Activated CD4-positive, CD25-positive, alpha-beta regulatory T cell treated with anti-CD3 and anti-CD28 coated beads, Interleukin-2, amount 50 U/mL, for 16 hours (primary cell): ENCODE measurements around the gene TMEM240.
"Not testable (repeated sequence)": the region's sequence is repeated elsewhere in the genome, so short reads cannot be mapped to it uniquely, and the experiment has no call there.

Source experiments
- DNase-seq: peaks from one replicate; pipeline ENCODE4 v3.0.0-alpha.2; 2020; ENCODE audit warnings: low read depth, low spot score

The TMEM240 gene

DNA sequence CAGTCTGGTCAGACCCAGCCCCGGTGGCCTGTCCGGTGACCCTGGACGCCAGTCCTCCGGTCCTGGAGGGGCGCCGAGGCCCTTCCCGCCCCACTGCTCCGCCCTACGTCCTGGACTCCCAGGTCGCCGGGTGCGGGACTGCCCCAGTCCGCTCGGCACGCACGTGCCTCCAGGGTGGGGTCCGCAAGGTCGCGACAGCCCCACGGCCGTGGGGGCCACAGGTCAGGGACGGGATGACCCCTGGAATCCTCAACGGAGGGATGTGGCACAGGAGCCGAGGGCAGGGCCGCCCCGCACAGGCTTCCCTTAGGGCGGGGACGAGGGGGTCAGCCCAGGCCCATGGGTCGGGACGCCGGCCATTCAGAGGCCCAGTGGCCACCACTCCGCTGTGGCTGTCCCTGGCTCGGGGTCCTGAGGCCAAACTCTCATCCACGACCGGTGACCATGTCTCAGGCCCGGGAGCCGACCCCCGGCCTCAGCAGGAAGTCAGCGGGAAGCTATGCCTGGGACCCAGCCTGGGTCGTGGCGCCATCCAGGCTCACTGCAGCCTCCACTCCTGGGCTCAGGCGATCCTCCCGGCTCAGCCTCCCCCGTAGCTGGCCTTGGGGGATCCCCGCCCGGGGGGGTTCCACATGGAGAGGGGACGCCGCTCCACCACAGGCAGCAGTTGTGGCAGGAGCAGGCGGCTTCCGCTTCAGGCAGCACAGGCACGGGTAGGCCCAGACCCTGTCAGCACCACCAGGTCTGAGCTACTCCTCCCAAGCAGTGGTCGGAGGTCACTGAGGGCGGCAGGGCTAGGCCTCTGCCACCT is 599 bp upstream of the TMEM240 start:
- no peak for DNase-seq

DNA sequence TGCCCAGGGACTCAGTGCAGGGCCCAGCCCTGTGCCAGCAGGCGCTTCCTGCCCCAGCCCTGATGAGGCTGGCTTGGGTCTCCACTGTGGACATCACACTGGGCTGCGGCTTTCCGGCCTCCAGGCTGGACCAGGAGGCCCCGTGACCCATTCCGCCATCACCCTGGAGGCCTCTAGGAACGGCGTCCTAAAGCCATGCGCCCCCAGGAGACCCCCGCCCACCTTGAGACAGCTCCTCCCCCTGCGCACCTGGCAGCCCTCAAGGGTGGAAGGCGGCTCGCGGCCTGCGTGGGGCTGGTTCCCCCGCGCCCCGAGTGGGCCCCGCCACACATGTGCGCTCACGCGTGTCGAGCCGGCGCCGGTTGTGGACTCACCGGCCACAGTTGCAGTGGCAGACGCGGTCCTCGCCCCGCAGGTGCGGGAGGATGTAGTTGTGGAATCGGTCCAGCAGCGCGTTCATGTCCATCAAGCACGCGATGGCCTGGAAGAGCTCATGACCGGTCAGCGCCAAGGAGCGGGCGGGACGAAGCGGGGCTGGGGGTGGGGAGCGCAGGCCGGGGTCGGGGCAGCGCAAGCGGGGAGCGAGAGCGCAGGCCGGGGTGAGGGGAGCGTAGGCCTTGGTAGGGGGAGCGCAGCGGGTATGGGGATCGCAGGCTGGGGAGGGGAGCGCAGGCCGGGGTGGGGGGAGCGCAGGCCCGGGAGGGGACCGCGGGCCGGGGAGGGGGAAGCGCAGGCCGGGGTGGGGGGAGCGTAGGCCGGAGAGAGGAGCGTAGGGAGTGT is 924 bp downstream of the TMEM240 start:
- no peak for DNase-seq

DNA sequence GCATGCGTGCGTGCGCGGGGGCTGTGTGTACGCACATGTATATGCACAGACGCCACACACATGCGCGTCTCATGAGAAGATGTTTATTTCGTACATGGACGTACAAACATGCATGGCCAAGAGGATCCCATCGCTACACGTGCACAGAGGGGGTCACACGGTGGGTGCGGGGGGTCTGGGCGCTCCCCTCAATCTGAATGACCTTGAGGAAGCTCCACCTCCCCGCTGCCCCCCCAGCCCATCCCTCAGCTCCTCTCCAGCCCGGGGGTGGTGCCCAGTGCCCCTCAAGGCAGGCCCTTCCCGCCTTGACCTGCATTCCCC is 1.5 kb downstream of the TMEM240 start:
- DNase-seq: no peak

DNA sequence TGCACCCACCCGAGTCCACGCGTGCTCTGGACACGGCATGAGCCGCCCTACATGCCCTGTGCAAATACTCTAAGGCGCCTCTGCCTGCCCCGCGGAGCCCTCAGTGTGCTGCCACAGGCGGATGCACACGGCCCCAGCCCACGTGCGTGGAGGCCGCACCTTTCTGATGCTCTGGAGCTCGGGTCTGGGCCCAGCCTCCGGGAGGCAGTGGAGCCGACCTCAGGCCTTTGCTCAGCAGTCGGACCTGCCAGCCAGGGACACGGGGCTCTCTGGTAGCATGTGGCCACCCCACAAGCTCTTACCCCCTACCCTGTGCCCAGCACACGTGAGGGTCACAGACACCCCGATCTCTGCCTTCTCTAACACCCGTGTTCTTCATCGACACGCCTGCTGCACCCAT is 2.1 kb downstream of the TMEM240 start:
- no peak for DNase-seq

DNA sequence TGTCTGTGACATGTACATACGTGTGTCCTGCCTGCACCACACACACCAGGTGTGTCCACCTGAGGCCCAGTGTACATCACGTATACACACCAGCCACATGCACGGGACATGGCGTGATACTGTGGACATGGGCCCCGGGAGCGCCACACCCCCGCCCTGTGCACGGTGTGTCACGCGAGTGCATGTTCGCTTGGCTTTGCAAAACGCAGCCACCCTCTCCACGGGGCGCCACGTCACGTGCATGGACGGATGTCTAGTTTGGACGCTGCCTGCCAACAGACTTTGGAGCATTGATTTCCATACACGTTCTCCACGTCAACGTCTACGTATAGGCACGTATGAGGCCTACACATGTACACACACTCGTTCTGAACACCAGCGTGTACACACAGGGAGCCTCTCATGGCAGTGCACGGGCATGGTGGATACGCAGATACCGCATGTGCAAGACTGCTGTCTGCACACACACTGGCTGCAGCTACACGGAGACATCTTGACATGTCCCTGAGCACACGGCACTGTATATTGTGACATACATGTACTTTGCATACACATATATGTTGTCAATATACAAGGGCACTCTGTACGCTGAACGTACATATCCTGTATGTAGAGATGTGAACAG is 2.7 kb downstream of the TMEM240 start:
- no peak for DNase-seq

DNA sequence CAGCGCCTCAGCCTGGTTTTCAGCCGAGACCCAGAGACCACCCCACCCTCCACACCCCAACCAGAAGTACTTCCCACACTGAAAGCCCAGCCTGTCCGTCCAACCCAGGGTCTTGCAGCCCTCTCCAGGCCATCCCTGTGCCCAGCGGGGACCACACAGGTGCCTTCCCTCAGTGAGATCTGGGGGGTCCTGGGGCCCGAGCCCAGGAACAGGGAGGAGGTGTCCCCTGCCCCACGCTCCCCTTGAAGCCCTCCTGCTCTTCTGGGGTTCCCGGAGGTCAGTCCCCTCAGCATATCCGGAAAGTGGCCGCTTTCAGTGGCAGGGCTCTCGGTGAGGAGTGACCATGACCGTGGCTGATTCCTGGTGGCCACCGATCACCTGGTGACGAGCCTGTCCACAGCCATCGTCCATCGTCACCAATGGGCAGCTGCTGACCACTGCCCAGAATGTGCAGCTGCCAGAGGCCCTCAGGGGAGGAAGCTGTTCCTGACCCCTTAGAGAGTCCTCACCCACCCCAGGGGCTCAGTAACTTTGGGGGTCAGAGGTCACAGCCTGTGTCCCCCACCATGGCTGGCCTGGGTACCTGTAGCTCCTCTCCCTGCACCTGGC is 3.4 kb downstream of the TMEM240 start:
- no peak for DNase-seq

DNA sequence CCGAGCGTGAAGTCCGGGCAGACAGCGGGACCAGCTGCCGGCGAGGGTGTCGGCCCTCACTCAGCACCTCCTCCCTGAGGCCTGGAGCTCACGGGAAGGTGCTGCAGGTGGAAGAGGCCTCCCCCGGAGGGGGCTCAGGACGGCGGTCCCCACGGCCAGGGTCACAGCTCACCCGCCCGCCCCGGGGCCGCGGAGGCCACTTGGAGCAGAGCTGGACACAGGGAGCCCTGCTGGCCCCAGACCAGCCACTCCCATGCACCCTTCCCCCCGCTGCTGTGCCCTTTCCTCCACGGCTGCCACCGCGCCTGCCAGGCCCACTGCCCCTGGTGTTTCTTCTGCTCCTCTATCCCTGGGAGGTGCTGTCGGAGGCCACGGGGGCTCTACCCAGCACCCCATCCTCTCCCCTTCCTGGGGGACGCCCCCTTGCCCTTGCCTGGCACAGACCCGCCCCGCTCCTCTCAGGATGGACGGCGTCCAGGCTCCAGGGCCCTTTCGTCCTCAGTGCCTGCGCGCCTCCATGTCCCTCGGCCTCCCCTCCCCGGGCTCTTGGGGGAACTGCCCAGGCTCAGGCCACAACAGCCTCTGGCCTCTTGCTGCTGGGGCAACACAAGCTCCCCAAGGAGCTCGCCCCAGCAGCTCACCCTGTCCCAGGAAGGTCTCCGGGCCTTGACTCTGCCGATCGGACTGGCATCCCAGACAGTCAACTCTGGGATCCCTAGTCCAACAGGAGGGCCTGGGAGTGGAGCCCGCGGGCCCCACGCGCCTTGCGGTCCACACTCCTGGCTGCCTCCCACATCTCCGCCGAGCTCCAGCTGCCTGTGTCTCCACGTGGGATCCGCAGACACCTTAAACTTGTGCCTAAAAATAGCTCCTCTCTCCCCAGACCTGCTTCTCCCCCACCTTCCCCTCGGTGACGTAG is 4.1 kb downstream of the TMEM240 start:
- no peak for DNase-seq

DNA sequence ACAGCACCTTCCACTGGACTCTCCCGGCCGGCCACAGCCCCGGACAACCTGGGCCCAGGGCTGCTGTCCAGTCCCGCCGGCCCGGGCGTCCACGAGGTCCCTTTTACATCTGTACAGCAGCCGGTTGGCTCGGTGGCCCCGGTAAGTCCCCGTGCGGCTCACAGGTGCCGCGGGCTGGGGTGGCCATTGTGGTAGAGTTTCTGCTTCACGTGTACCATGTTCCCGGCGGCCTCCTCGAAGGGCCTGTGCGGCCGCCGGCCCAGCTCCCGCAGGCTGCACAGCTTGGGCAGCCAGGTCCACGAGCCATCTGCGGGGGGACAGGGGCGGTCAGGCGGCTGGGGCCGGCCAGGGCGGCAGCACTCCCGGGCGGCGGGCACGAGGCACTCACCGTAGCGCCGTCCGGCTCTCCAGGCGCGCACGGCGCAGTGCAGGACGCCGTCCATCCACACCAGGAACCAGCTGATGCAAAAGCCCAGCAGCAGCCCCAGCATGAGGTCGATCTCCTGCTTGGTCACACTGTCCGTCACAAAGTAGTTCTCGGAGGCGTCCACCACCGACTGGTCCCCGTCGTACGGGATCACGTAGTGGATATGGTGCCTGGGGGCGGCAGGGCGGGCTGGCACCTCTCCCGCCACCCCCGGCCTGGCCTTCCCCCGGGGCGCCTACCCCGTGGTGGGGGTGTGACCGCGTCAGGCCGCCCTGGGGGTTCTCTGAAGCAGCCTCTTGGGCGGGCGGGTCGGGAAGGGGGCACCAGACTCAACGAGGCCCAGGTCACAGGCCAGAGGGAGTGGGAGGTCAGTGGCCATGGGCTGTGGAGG is 5.0 kb downstream of the TMEM240 start:
- DNase-seq: no peak

DNA sequence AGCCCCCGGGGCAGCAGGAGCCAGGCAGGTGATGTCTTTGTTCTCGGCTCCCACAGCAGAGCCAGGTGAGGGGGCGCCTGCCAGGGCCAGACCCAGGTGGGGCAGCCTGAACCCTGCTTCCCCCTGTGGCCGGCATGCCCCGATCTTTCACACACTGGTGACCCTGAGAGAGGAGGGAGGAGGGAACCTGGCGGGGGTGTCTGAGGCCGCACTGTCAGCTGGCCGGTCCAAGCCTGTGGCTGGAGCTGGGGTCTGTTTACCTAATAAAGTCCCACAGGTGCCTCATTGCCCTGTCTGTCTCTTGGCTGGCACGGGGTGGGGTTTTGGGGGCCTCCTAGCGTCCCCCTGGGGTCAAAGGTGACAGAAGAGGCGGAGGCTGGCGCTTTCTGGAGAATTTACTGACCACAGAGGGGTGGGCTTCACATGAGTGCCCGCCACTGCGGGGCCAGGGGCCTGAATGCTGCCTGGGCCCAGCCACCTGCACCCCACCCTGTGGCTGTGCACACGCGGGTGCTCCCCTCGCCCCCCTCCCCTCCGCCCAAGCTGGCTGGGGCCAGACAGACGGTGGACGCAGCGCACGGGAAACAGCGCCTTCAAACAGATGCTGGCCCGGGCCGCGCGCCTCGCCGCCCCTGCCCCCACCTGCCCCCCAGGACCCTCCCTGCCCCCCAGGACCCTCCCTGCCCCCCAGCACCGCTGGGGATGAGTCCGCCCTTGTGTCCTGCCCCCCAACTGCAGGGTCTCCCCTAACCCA is 5.8 kb downstream of the TMEM240 start:
- no peak for DNase-seq

DNA sequence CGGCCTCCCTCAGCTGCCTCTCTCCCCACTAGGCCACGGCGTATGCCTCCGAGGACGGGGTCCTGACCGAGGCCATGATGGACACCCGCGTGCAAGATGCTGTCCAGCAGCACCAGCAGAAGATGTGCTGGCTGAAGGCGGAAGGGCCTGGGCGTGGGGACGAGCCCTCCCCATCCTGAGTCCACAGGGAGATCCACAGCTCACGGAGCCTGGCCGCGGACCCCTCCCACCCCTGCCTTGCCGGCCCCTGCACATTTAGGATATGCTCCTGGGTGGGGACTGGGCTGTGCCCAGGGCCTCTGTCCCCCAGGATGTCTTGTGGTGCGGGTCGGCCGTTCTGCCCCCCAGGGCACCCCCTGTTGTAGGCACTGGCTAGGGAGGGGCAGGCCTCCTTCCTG is 6.5 kb downstream of the TMEM240 start:
- DNase-seq: not testable (repeated sequence)

DNA sequence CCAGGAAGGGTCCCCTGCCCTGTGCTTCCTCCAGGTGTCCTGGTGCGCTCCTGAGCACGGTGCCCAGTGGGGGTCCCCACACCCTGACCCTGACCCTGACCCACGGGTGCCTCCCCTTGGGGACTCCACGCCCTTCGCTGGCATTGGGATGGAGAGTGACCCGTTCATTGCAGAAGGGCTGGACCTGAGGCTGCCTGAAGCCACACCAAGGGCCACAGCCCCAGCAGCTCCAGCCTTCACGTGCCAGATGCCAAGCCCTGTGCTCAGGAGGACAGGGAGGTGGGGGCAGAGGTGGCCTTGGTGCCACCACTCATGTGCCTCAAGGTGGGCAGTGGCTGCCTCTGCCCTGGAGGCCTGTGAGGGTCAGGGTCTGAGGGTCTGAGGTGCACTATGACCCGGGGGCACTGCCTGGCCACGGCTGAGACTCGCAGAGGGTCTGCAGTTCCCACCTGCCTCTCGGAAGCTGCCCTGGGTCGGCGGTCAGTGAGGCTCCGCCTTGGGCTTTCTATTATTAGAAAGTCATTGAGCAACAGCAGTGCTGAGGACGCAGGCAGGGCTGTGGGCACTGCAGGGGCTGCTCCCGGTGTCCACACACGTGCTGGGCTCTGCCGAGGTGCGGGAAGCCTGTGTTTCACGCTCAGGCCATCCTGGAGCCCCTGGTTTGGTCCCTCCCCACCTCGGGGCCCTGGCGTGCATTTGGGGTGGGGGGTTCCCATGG is 7.1 kb downstream of the TMEM240 start:
- DNase-seq: not testable (repeated sequence)

DNA sequence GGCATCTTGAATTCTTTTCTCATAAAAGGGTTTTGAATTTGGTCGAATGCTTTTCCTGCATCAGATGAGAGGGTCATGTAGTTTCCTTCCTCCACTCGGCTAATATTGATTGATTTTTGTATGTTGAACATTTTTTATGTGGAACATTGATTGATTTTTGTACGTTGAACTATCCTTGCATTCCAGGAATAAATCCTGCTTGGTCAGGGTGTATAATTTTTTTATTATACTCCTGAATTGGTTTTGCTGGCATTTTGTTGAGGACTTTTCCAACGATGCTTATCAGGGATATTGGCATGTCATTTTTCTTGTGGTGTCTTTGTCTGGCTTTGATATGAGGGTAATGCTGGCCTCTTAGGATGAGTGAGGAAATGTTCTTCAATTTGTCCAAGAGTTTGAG is 8.5 kb downstream of the TMEM240 start:
- DNase-seq: no peak

DNA sequence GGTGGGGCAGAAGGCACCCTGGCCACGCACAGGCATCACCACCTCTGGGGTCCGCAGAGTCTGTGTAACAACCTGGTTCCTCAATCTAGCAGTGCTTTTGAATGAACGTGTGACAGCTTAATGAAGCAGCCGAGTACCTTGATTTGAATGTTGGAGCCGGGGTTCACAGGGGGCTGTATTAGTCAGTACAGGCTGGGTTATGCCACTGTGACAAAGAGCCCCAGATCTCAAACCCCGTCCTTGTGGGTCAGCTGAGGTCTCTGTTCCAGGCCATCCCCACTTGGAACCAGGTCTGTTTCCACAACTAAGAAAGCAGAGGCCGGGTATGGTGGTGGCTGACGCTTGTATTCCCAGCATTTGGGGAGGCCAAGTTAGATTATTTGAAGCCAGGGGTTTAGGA is 10.5 kb downstream of the TMEM240 start:
- no peak for DNase-seq

DNA sequence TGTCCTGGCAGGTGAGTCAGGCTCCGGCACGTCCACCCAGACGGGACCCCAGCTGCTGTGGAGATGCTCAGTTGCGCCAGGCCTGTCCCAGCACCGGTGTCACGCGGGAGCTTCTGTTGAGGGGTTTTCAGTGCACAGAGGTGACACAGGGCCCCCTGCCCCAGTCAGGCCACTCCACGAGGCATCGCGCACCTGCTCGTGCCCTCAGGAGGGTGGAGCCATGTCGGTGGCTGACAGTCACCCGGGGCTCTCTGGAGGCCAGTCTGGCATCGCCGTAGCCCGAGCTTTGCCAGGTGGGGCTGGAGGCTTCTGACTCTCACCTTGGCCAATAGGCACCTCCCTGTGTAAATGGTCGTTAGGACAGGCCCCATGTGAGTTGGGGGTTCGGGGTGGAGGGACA is 11.1 kb downstream of the TMEM240 start:
- no peak for DNase-seq

DNA sequence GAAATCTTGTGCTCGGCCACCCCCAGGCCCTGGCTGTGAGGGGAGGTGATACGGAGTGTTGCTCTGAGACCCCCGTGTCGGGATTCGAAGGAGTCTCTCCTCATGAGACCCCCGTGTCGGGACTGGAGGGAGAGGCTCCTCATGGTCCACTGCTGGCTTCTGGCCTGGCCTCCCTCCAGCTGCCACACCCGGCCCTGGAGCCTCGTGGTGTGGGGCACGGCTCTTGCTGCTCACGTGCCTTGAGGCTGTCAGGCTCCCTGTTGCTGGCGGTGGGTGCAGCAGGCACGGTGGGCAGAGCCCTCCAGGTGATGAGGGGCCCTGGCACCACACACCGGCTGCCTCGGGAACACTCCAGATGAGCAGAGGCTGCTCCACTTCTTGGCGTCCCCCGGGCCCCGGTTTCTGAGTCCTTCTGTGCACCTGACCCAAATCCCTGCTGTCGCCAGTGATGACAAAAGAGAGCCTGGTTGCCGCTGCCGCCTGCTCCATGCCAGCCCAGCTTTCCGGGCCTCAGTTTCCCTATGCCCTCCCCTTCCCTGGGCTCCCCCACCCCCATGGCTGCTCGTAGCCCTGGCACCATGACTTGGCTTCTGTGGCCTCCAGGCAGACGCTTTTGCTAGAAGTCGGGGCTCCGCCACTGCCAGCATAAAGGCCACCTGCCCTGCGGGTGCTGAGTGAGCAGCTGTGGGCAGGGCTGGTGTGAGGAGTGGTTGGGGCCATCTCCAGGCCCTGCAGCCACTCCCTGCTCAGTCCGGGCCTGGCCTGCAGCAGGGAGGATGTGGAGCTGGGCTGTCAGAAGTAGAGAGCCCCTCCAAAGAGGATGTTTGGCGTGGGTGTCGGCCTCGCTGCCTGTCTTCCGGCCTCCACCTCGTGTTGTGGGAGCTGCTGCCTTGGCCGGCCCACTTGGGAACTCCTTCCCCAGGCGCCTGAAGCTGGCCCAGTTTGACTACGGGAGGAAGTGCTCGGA is 11.8 kb downstream of the TMEM240 start:
- DNase-seq: no peak

DNA sequence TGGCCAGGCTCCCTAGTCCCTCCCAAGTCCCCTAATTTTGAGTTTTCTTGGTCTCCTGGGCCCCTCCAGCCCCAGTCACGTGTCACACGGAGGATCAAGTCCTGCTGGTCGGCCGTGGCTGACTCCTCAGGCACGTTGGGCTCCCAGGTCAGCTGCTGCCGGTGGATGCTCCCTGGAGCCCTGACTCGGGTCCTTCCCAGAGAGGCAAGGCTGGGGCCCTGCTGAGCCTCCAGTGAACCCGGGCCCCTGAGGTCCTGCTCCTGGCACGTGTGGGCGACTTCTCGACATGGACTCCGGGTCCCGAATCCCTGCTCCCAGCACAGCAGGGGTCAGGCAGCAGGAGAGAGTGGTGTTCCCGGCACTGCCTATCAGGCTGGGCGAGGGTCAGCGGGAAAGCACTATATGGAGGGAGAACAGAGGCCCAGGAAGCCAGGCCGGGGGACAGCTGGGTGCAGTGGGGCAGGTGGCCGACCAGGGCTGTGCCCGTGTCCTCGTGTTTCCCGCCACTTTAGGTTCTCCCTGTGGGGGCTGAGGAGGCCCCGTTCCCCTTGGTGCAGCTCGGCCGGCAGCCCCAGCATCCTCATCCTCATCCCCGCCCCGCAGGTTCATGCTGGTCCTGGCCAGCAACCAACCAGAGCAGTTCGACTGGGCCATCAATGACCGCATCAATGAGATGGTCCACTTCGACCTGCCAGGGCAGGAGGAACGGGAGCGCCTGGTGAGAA is 13.2 kb downstream of the TMEM240 start:
- DNase-seq: no peak

DNA sequence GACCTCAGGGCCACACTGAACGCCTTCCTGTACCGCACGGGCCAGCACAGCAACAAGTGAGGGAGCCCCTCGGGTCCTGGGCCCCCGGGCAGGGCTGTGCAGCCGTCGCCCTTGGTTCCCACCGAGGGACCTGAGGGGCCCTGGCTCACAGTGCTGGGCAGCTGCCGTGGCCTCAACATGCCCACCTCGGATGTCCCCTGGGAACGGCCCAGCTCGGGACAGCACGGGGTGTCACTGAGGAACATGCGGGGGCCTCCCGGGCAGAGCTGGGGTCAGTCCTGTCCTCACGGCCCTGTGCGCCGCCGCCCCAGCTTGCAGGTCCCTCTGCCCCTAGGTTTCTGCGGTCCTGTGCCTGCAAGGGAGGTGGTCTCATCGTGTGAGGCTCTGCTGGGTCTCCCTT is 13.9 kb downstream of the TMEM240 start:
- DNase-seq: not testable (repeated sequence)
